Fibroblast of lung (primary cell): ENCODE data around the gene MIEF2.

Source experiments
- CTCF ChIP-seq, 2 donors: IDR thresholded peaks in 1 of 2; conservative IDR thresholded peaks in 1 of 2; 1 replicate in 1 of 2; 2 replicates in 1 of 2; pipeline ENCODE4 v1.5.1; 2011 to 2012; ENCODE audit warnings: low read length in 2 of 2, control low read depth in 1 of 2, inconsistent platforms in 1 of 2, low read depth in 1 of 2, mild to moderate bottlenecking in 1 of 2
- EZH2 ChIP-seq: IDR thresholded peaks from 2 replicates; pipeline ENCODE4 v1.5.1; 2012; ENCODE audit warnings: low read length, control low read depth, mild to moderate bottlenecking; ENCODE audit errors: missing control alignments

GRCh38 chr17:18260332-18261145 lies at the start of gene MIEF2:
- TF ChIP-seq CTCF (conservative IDR thresholded peaks at IDR 0.05 in 1 of 2, IDR thresholded peaks at IDR 0.05 in 1 of 2; ENCODE audit: low read depth in 1 of 2, low read length in 2 of 2), result no peak
- no peak for TF ChIP-seq EZH2
